Bronchial epithelial cell (primary cell): Measurements from ENCODE around the gene ZNF281. TPM values are rescaled to one million over a fixed set of nuclear protein-coding genes. Genes with fewer than 3 reads are reported as not detected.
"Not testable (repeated sequence)": the region's sequence is repeated elsewhere in the genome, so short reads cannot be mapped to it uniquely, and the experiment has no call there.

ENCODE experiments used
- DNase-seq: peaks from one replicate; pipeline ENCODE4 v3.0.0-alpha.2; 2010; ENCODE audit warnings: low read depth
- FAIRE-seq: peaks from 2 replicates; lab custom pipeline; 2011; peaks lifted over from hg19 to GRCh38; lab: Jason Lieb, UNC
- H3K27me3 ChIP-seq: 2 replicates; pipeline ENCODE4 v1.5.1; 2011; ENCODE audit warnings: low read length; ENCODE audit not compliant: control insufficient read depth, insufficient read depth
- H3K36me3 ChIP-seq: 2 replicates; pipeline ENCODE4 v1.5.1; 2011; ENCODE audit warnings: low read length; ENCODE audit not compliant: control insufficient read depth, insufficient read depth
- H3K4me3 ChIP-seq: 2 replicates; pipeline ENCODE4 v1.5.1; 2011; ENCODE audit warnings: mild to moderate bottlenecking, low read depth, low read length, control low read depth
- total RNA-seq: library from RNA; depleted of rRNA; stranded (reverse); fragments of >200 nt; gene quantifications from 2 replicates; pipeline ENCODE4 v1.2.1, GENCODE V29; 2014
- TF ChIP-seq, protein P1 (sequence below): IDR thresholded peaks from 2 replicates; pipeline ENCODE4 v1.5.1; 2011; ENCODE audit warnings: mild to moderate bottlenecking, moderate library complexity, low read length, control low read depth, inconsistent platforms; ENCODE audit not compliant: insufficient read depth, severe bottlenecking

ZNF281 gene
- total RNA-seq, 1 donor from 2014 or later = 18.4 TPM

GRCh38 chr1:200442537-200443156, 32.8 kb upstream of the ZNF281 start:
- no peak for FAIRE-seq
- TF ChIP-seq, protein P1, sequence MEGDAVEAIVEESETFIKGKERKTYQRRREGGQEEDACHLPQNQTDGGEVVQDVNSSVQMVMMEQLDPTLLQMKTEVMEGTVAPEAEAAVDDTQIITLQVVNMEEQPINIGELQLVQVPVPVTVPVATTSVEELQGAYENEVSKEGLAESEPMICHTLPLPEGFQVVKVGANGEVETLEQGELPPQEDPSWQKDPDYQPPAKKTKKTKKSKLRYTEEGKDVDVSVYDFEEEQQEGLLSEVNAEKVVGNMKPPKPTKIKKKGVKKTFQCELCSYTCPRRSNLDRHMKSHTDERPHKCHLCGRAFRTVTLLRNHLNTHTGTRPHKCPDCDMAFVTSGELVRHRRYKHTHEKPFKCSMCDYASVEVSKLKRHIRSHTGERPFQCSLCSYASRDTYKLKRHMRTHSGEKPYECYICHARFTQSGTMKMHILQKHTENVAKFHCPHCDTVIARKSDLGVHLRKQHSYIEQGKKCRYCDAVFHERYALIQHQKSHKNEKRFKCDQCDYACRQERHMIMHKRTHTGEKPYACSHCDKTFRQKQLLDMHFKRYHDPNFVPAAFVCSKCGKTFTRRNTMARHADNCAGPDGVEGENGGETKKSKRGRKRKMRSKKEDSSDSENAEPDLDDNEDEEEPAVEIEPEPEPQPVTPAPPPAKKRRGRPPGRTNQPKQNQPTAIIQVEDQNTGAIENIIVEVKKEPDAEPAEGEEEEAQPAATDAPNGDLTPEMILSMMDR = no peak
- H3K36me3 ChIP-seq = no peaks in the 10 kb centered on the region
- no peak overlapping the region for H3K4me3 ChIP-seq
- H3K27me3 ChIP-seq = no peaks in the 10 kb centered on the region
- no peak for DNase-seq

- FAIRE-seq = no peak
Observed at GRCh38 chr1:200442023-200442422, 32.2 kb upstream of the ZNF281 start.

GRCh38 chr1:200438911-200439310, 29.1 kb upstream of the ZNF281 start:
- TF ChIP-seq, protein P1 = no peak
- no peak for DNase-seq
- Histone ChIP-seq H3K36me3 (no peaks in the 10 kb centered on the region), H3K27me3 (no peaks in the 10 kb centered on the region), H3K4me3 (no peak overlapping the region)
- no peak for FAIRE-seq

More at GRCh38 chr1:200442023-200442422, 32.2 kb upstream of the ZNF281 start:
- TF ChIP-seq, protein P1 = no peak
- no peaks in the 10 kb centered on the region for H3K27me3 ChIP-seq
- no peaks in the 10 kb centered on the region for H3K36me3 ChIP-seq
- DNase-seq = no peak
- H3K4me3 ChIP-seq = no peak overlapping the region

- H3K36me3 ChIP-seq, H3K4me3 ChIP-seq, DNase-seq, FAIRE-seq, H3K27me3 ChIP-seq: not testable (repeated sequence)
Observed at GRCh38 chr1:200438413-200438812, 28.6 kb upstream of the ZNF281 start.

GRCh38 chr1:200437556-200438203, 27.8 kb upstream of the ZNF281 start:
- no peak overlapping the region for H3K4me3 ChIP-seq
- no peaks in the 10 kb centered on the region for H3K36me3 ChIP-seq

GRCh38 chr1:200437088-200437487, 27.3 kb upstream of the ZNF281 start:
- FAIRE-seq = no peak

More at GRCh38 chr1:200437556-200438203, 27.8 kb upstream of the ZNF281 start:
- no peak for FAIRE-seq
- DNase-seq = no peak
- no peaks in the 10 kb centered on the region for H3K27me3 ChIP-seq
- TF ChIP-seq, protein P1 = no peak

More at GRCh38 chr1:200437088-200437487, 27.3 kb upstream of the ZNF281 start:
- DNase-seq = no peak
- H3K27me3 ChIP-seq = no peaks in the 10 kb centered on the region
- H3K4me3 ChIP-seq = no peak overlapping the region
- TF ChIP-seq, protein P1 = no peak
- no peaks in the 10 kb centered on the region for H3K36me3 ChIP-seq
